ENCODE data around the gene NMRK2. TPM values are rescaled to one million over a fixed set of nuclear protein-coding genes. Genes with fewer than 3 reads are reported as not detected.
"Not testable (repeated sequence)": the region's sequence is repeated elsewhere in the genome, so short reads cannot be mapped to it uniquely, and the experiment has no call there.

NMRK2 gene
- polyA plus RNA-seq, 1 of the 3 experiments (the other 2 are of a cell fraction) = not detected

DNA sequence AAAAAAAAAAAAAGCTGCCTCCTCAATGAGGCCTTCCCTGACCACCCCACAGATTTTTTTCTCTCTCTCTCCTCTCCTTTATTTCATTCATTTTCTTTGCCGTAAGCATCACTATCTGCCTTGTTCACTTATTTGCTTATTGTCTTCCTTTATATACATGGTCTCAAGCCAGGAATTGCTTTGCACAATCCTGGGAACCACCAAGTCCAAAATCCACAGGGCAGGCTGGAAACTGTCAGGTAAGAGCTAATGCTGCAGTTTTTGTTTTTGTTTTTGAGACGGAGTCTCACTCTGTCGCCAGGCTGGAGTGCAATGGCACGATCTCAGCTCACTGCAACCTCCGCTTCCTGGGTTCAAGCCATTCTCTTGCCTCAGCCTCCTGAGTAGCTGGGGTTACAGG is 37.9 kb upstream of the NMRK2 start:
- WGBS (ENCODE audit: low lambda C conversion rate) = 88% methylated on average over 5 of the region's 5 CpGs
- ChIA-PET POLR2A (interaction anchor here (1.1 kb wide), 1 partner anchor 12 kb away, joined by 3 read pairs; no protein-coding TSS in a partner anchor), CTCF (interaction anchor here (0.9 kb wide), 1 partner anchor 73 kb away, joined by 3 read pairs; no protein-coding TSS in a partner anchor)
- H3K4me3 ChIP-seq (ENCODE audit: low read depth in 2 of 2, low read length in 1 of 2); H3K27me3 ChIP-seq (ENCODE audit: insufficient read depth); H2AFZ ChIP-seq (ENCODE audit: low read depth); H3F3A ChIP-seq (replicated peaks; ENCODE audit: insufficient read depth); H3K27ac ChIP-seq (ENCODE audit: low read depth in 2 of 2, low read length in 1 of 2); H3K9me2 ChIP-seq; H3K4me1 ChIP-seq (ENCODE audit: control insufficient read depth in 1 of 2, insufficient read depth in 2 of 2, low read depth in 1 of 2, low read length in 1 of 2); H3K79me2 ChIP-seq (ENCODE audit: insufficient read depth); H3K4me2 ChIP-seq; DNase-seq; H3K36me3 ChIP-seq (replicated peaks in 1 of 2; ENCODE audit: control insufficient read depth in 1 of 2, insufficient read depth in 2 of 2, low read length in 1 of 2); H3K9me3 ChIP-seq; H3K9ac ChIP-seq; H4K20me1 ChIP-seq (ENCODE audit: insufficient read depth): not testable (repeated sequence)

DNA sequence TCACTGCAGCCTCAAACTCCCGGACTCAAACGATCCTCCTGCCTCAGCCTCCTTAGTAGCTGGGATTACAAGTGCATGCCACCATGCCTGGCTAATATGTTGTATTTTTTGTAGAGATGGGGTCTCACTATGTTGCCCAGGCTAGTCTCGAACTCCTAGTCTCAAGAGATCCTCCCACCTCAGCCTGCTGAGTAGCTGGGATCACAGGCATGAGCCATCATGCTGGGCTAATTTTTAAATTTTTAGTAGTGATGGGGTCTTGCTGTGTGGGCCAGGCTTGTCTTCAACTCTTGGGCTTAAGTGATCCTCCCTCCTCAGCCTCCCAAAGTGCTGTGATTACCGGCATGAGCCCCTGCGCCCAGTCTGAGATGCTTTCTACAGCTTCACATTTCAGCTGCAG is 37.1 kb upstream of the NMRK2 start:
- Histone ChIP-seq H3K79me2 (ENCODE audit: insufficient read depth) (no peaks in the 10 kb centered on the region), H3F3A (replicated peaks; ENCODE audit: insufficient read depth) (no peaks in the 10 kb centered on the region), H3K9me3 (no peaks in the 10 kb centered on the region), H3K36me3 (replicated peaks in 1 of 2; ENCODE audit: control insufficient read depth in 1 of 2, insufficient read depth in 2 of 2, low read length in 1 of 2) (no peaks in the 10 kb centered on the region), H3K4me1 (ENCODE audit: control insufficient read depth in 1 of 2, insufficient read depth in 2 of 2, low read depth in 1 of 2, low read length in 1 of 2) (no peaks in the 10 kb centered on the region), H3K4me3 (ENCODE audit: low read depth in 2 of 2, low read length in 1 of 2) (no peak overlapping the region), H3K4me2 (no peak overlapping the region), H3K9ac (no peak overlapping the region), H3K9me2 (no peaks in the 10 kb centered on the region), H3K27me3 (ENCODE audit: insufficient read depth) (no peaks in the 10 kb centered on the region; the same call in 1 of the 2 replicates), H3K27ac (ENCODE audit: low read depth in 2 of 2, low read length in 1 of 2) (no peak overlapping the region), H4K20me1 (ENCODE audit: insufficient read depth) (no peaks in the 10 kb centered on the region), H2AFZ (ENCODE audit: low read depth) (no peak overlapping the region)
- POLR2A ChIA-PET = interaction anchor here (1.1 kb wide), 1 partner anchor 13 kb away, joined by 3 read pairs; no protein-coding TSS in a partner anchor
- no peak for DNase-seq
- TF ChIP-seq SMC3 (IDR thresholded peaks at IDR 0.05; ENCODE audit: low read depth, low read length) (no peak), EP300 (IDR thresholded peaks at IDR 0.05; ENCODE audit: borderline replicate concordance in 1 of 2, low read depth in 1 of 2, low read length in 1 of 2) (no peak), GATA2 (CRISPR knock-in tag; IDR thresholded peaks at IDR 0.05) (no peak), MXI1 (IDR thresholded peaks at IDR 0.05; ENCODE audit: low read depth, low read length) (no peak), NRF1 (IDR thresholded peaks at IDR 0.05; ENCODE audit: low read depth, low read length) (no peak), TAF1 (IDR thresholded peaks at IDR 0.05; ENCODE audit: borderline replicate concordance, low read depth, low read length) (no peak), FOXM1 (IDR thresholded peaks at IDR 0.05; ENCODE audit: low read depth) (no peak), MEF2A (IDR thresholded peaks at IDR 0.05; ENCODE audit: borderline replicate concordance, low read depth) (no peak)
- TF ChIP-seq, protein P1, sequence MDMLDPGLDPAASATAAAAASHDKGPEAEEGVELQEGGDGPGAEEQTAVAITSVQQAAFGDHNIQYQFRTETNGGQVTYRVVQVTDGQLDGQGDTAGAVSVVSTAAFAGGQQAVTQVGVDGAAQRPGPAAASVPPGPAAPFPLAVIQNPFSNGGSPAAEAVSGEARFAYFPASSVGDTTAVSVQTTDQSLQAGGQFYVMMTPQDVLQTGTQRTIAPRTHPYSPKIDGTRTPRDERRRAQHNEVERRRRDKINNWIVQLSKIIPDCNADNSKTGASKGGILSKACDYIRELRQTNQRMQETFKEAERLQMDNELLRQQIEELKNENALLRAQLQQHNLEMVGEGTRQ (IDR thresholded peaks at IDR 0.05; ENCODE audit: borderline replicate concordance, low read depth, low read length) = no peak
- TF ChIP-seq, protein P2, sequence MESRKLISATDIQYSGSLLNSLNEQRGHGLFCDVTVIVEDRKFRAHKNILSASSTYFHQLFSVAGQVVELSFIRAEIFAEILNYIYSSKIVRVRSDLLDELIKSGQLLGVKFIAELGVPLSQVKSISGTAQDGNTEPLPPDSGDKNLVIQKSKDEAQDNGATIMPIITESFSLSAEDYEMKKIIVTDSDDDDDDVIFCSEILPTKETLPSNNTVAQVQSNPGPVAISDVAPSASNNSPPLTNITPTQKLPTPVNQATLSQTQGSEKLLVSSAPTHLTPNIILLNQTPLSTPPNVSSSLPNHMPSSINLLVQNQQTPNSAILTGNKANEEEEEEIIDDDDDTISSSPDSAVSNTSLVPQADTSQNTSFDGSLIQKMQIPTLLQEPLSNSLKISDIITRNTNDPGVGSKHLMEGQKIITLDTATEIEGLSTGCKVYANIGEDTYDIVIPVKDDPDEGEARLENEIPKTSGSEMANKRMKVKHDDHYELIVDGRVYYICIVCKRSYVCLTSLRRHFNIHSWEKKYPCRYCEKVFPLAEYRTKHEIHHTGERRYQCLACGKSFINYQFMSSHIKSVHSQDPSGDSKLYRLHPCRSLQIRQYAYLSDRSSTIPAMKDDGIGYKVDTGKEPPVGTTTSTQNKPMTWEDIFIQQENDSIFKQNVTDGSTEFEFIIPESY (IDR thresholded peaks at IDR 0.05; ENCODE audit: borderline replicate concordance, low read depth) = no peak
- TF ChIP-seq, protein P3, sequence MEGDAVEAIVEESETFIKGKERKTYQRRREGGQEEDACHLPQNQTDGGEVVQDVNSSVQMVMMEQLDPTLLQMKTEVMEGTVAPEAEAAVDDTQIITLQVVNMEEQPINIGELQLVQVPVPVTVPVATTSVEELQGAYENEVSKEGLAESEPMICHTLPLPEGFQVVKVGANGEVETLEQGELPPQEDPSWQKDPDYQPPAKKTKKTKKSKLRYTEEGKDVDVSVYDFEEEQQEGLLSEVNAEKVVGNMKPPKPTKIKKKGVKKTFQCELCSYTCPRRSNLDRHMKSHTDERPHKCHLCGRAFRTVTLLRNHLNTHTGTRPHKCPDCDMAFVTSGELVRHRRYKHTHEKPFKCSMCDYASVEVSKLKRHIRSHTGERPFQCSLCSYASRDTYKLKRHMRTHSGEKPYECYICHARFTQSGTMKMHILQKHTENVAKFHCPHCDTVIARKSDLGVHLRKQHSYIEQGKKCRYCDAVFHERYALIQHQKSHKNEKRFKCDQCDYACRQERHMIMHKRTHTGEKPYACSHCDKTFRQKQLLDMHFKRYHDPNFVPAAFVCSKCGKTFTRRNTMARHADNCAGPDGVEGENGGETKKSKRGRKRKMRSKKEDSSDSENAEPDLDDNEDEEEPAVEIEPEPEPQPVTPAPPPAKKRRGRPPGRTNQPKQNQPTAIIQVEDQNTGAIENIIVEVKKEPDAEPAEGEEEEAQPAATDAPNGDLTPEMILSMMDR (IDR thresholded peaks at IDR 0.05) = no peak
- 54% methylated on average over 3 of the region's 5 CpGs for WGBS (ENCODE audit: low lambda C conversion rate)
- CTCF ChIA-PET = interaction anchor here (0.9 kb wide), 1 partner anchor 74 kb away, joined by 3 read pairs; no protein-coding TSS in a partner anchor

Measured in SK-N-SH (cell line).